Ishikawa (cell line): Measurements from ENCODE around the gene KCNG2.

Experiments
- EGR1 ChIP-seq: IDR thresholded peaks from 2 replicates; pipeline ENCODE4 v1.6.1; 2012
- NFIC ChIP-seq: IDR thresholded peaks from 2 replicates; pipeline ENCODE4 v1.6.1; 2012
- TAF1 ChIP-seq: IDR thresholded peaks from 2 replicates; pipeline ENCODE4 v1.6.1; 2012; ENCODE audit warnings: low read depth, mild to moderate bottlenecking
- TEAD4 ChIP-seq: IDR thresholded peaks from 2 replicates; pipeline ENCODE4 v1.6.1; 2012
- TF ChIP-seq, protein P1 (sequence below): IDR thresholded peaks from 2 replicates; pipeline ENCODE4 v1.6.1; 2012

DNA sequence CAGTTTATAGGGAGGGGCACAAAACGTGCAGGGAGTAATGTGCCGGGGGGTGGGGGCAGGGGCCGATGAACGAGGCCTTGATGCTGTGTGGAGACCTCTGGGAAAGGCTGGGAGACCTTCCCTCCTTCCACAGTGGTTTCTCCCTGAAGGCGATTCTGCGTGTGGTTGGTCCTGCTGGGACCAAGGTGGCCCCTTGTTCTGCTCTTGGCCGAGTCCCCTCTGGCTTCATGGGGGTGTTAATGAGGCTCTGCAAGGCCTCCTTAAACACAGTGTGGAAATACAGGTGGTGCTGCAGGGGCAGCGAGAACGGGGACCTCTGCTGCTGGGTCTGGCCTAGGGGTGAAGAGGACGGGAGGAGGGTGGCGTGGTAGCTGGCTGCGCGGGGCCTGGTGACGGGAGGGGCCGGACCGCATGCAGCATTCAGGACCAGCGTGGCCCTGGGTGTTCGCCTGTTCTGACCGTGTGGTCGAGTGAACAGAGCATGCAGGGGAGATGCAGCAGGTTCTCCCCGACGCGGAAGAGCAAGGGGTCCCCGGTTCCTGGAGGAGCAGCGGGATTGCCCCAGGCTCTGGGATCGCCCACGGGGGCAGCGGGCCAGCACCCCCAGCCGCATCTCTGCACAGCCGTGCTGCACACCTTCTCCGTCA is 42.1 kb upstream of the KCNG2 start:
- TF ChIP-seq, protein P1, sequence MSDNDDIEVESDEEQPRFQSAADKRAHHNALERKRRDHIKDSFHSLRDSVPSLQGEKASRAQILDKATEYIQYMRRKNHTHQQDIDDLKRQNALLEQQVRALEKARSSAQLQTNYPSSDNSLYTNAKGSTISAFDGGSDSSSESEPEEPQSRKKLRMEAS: no peak
- TF ChIP-seq TEAD4 (no peak), TAF1 (no peak), NFIC (no peak), EGR1 (no peak)
